Measurements from ENCODE around the gene SLC25A25. TPM values are rescaled to one million over a fixed set of nuclear protein-coding genes. Genes with fewer than 3 reads are reported as not detected.

SLC25A25 gene
- total and polyA plus RNA-seq, 2 experiments from 2014 or later, result 8.2 to 20.2 TPM

GRCh38 chr9:128088253-128088945, 20.4 kb downstream of the SLC25A25 start:
- H3K9ac ChIP-seq, result no peak overlapping the region
- H3K4me2 ChIP-seq (ENCODE audit: unreplicated experiment), result no peak overlapping the region
- H3K27ac ChIP-seq, result no peak overlapping the region
- no peaks in the 10 kb centered on the region for H3K36me3 ChIP-seq (ENCODE audit: low read depth)
- H3K27me3 ChIP-seq (replicated peaks; ENCODE audit: insufficient read depth), result no peaks in the 10 kb centered on the region
- no peaks in the 10 kb centered on the region for H3K9me3 ChIP-seq (ENCODE audit: low read depth)
- H2AFZ ChIP-seq, result no peak overlapping the region
- peaks cover 93% of the 10 kb centered on the region for H3K79me2 ChIP-seq (ENCODE audit: insufficient read depth)
- H4K20me1 ChIP-seq (ENCODE audit: insufficient read depth), result no peaks in the 10 kb centered on the region
- WGBS, 2 experiments (ENCODE audit: low coverage in 1 of 2, low lambda C conversion rate in 2 of 2, missing lambda C conversion rate in 2 of 2), result 80 to 83% methylated on average over 9 of the region's 9 CpGs
- no peak overlapping the region for H3K4me3 ChIP-seq
- TF ChIP-seq EZH2 (IDR thresholded peaks at IDR 0.05; ENCODE audit: insufficient read depth, poor library complexity, severe bottlenecking) (no peak), EZH2phosphoT487 (IDR thresholded peaks at IDR 0.05; ENCODE audit: insufficient read depth, low read depth) (no peak)
- peaks cover 7% of the 10 kb centered on the region for H3F3A ChIP-seq (ENCODE audit: insufficient read depth)
- peaks cover 12% of the 10 kb centered on the region for H3K4me1 ChIP-seq (ENCODE audit: insufficient read depth)
- in situ Hi-C loops (cut with MboI), result no loop called here
- no peak for DNase-seq
- no peaks in the 10 kb centered on the region for H3K9me2 ChIP-seq (ENCODE audit: insufficient read depth)

- H3K4me2 ChIP-seq (ENCODE audit: unreplicated experiment), result no peak overlapping the region
- H3K79me2 ChIP-seq (ENCODE audit: insufficient read depth), result peaks cover 88% of the 10 kb centered on the region
- no peaks in the 10 kb centered on the region for H3K36me3 ChIP-seq (ENCODE audit: low read depth)
- H4K20me1 ChIP-seq (ENCODE audit: insufficient read depth), result no peaks in the 10 kb centered on the region
- no peaks in the 10 kb centered on the region for H3K9me3 ChIP-seq (ENCODE audit: low read depth)
- WGBS, 2 experiments (ENCODE audit: low coverage in 1 of 2, low lambda C conversion rate in 2 of 2, missing lambda C conversion rate in 2 of 2), result 100% methylated on average over 1 of the region's 1 CpG
- in situ Hi-C loops (cut with MboI), result no loop called here
- H3K27me3 ChIP-seq (replicated peaks; ENCODE audit: insufficient read depth), result no peaks in the 10 kb centered on the region
- peaks cover 21% of the 10 kb centered on the region for H3K4me1 ChIP-seq (ENCODE audit: insufficient read depth)
- H3F3A ChIP-seq (ENCODE audit: insufficient read depth), result peaks cover 16% of the 10 kb centered on the region
- H2AFZ ChIP-seq, result no peak overlapping the region
- H3K9ac ChIP-seq, result no peak overlapping the region
- no peak for TF ChIP-seq EZH2 (IDR thresholded peaks at IDR 0.05; ENCODE audit: insufficient read depth, poor library complexity, severe bottlenecking)
- no peak for TF ChIP-seq EZH2phosphoT487 (IDR thresholded peaks at IDR 0.05; ENCODE audit: insufficient read depth, low read depth)
- H3K9me2 ChIP-seq (ENCODE audit: insufficient read depth), result no peaks in the 10 kb centered on the region
- H3K4me3 ChIP-seq, result no peak overlapping the region
- no peak for DNase-seq
- no peak overlapping the region for H3K27ac ChIP-seq
These were observed 21.3 kb downstream of the SLC25A25 start for GRCh38 chr9:128089299-128089698.

DNA sequence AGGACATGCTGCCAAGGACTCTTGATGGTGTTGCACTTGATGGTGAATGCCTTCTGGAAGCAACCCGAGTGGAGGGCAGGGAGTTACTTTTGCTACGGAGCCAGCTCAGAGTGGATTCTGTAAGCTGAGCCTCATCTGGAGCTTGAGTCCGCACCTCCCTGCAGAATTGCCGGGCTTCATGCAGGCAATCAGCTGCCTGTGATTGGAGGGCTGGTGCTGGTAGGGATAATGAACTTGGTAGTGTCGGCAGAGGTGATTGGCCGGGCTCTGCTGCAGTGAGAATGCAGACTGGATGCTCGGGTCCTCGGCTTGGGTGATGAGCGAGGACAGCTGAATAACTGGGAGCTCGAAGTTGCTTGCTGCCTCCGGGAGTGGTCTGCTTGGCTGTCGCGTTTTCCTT, 23.1 kb downstream of the SLC25A25 start:
- Histone ChIP-seq H3K9me3 (ENCODE audit: low read depth) (no peaks in the 10 kb centered on the region), H3K4me3 (peak overlapping the region; percentile 49), H3K27ac (peak overlapping the region; percentile 63), H3K79me2 (ENCODE audit: insufficient read depth) (peaks cover 88% of the 10 kb centered on the region), H3K9me2 (ENCODE audit: insufficient read depth) (no peaks in the 10 kb centered on the region), H4K20me1 (ENCODE audit: insufficient read depth) (no peaks in the 10 kb centered on the region), H2AFZ (peak overlapping the region; percentile 63), H3F3A (ENCODE audit: insufficient read depth) (peaks cover 28% of the 10 kb centered on the region), H3K4me1 (ENCODE audit: insufficient read depth) (peaks cover 27% of the 10 kb centered on the region), H3K4me2 (ENCODE audit: unreplicated experiment) (peak overlapping the region; percentile 49), H3K36me3 (ENCODE audit: low read depth) (no peaks in the 10 kb centered on the region), H3K27me3 (replicated peaks; ENCODE audit: insufficient read depth) (no peaks in the 10 kb centered on the region), H3K9ac (peak overlapping the region; percentile 67)
- WGBS, 2 experiments (ENCODE audit: low coverage in 1 of 2, low lambda C conversion rate in 2 of 2, missing lambda C conversion rate in 2 of 2), result 13 to 18% methylated on average over 12 to 13 of the region's 13 CpGs
- TF ChIP-seq EZH2phosphoT487 (IDR thresholded peaks at IDR 0.05; ENCODE audit: insufficient read depth, low read depth) (no peak), EZH2 (IDR thresholded peaks at IDR 0.05; ENCODE audit: insufficient read depth, poor library complexity, severe bottlenecking) (no peak)
- in situ Hi-C loops (cut with MboI), result no loop called here
- DNase-seq, result peak; percentile 93

- Histone ChIP-seq H4K20me1 (ENCODE audit: insufficient read depth) (no peaks in the 10 kb centered on the region), H3K4me3 (peak overlapping the region; percentile 49), H3K9me3 (ENCODE audit: low read depth) (no peaks in the 10 kb centered on the region), H3K4me2 (ENCODE audit: unreplicated experiment) (peak overlapping the region; percentile 49), H3F3A (ENCODE audit: insufficient read depth) (peaks cover 28% of the 10 kb centered on the region), H3K9ac (peak overlapping the region; percentile 67), H3K9me2 (ENCODE audit: insufficient read depth) (no peaks in the 10 kb centered on the region), H3K79me2 (ENCODE audit: insufficient read depth) (peaks cover 90% of the 10 kb centered on the region), H3K36me3 (ENCODE audit: low read depth) (no peaks in the 10 kb centered on the region), H3K4me1 (ENCODE audit: insufficient read depth) (peaks cover 27% of the 10 kb centered on the region), H3K27ac (peak overlapping the region; percentile 63), H2AFZ (peak overlapping the region; percentile 63; the same call in 1 of the 2 replicates), H3K27me3 (replicated peaks; ENCODE audit: insufficient read depth) (no peaks in the 10 kb centered on the region)
- in situ Hi-C loops (cut with MboI), result no loop called here
- no peak for TF ChIP-seq EZH2phosphoT487 (IDR thresholded peaks at IDR 0.05; ENCODE audit: insufficient read depth, low read depth)
- no peak for TF ChIP-seq EZH2 (IDR thresholded peaks at IDR 0.05; ENCODE audit: insufficient read depth, poor library complexity, severe bottlenecking)
- 50 to 54% methylated on average over 12 to 13 of the region's 13 CpGs for WGBS, 2 experiments (ENCODE audit: low coverage in 1 of 2, low lambda C conversion rate in 2 of 2, missing lambda C conversion rate in 2 of 2)
- DNase-seq, result peak; percentile 54
These were observed 23.5 kb downstream of the SLC25A25 start for GRCh38 chr9:128091571-128091970.
